Stimulated activated CD8-positive, alpha-beta memory T cell treated with anti-CD3 and anti-CD28 coated beads, Interleukin-7, amount 100 ng/mL, for 48 hours (primary cell): ENCODE data around the gene XXYLT1.

Source experiments
- DNase-seq, 2 donors: peaks; one replicate each; pipeline ENCODE4 v3.0.0-alpha.2; 2020; ENCODE audit warnings: low read depth in 1 of 2; ENCODE audit errors: extremely low read depth in 1 of 2

Gene XXYLT1

DNA sequence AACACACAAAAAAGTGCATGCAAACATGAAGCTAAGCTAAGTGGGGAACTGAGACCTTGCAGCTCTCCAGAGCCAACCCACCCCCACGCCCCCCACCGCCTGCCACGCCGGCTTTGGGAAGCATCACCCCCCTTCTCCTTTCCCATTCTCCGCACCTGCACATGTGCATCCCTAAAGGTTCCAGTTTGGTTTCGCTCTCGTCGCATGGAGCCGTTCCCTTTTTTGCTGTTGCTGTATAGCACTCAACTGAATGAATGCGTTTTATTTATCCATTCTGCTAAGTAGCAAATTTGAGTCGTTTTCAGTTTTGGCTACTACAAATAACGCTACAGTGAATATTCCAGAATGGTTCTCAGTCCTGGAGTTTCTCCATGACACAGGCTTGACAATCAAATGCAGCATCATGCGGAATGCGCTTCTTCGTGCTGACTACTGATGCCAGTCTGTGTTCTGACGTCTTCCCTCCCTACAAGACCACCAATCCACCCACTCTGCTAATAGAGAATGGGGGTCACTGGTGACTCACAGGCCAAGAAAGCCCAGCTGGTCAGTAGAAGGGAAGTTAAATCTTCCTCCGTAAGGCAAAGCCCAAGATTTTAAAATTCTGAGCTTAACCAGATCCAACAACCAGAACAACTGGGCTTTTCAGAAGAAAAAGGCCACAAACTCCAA is 115.3 kb downstream of the XXYLT1 start:
- no peak for DNase-seq

GRCh38 chr3:195154793-195155535 is 116.0 kb downstream of the XXYLT1 start:
- no peak for DNase-seq

DNA sequence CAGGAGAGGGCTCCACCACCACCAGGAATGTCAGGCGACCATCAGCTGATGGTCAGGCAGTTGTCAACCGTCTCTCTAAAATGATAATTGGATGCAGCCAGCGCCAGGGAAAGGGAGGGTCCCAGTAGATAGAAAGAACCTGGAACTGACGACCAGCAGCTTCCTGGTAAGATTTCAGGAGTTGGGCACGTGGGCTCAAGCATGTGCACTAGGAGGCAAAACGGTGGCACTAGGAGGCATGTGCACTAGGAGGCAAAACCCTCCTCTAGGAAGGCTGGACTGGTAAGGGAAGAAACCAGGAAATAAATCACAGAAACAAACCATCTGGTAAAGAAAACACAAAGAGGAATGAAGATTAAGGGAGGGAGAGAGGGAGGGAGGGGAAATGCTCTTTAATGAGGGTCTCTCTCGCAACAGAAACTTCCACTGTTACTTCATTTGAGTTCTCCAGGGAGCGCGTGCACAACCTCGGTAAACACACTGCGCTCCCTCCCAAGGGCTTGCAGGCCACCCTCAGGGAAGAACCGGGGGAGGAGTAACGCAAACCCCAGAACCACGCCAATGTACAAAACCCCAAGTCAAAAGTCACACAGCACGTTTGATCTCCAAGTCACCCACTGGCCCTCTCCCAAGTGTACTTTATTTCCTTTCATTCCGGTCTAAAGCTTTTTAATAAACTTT is 116.7 kb downstream of the XXYLT1 start:
- no peak for DNase-seq

DNA sequence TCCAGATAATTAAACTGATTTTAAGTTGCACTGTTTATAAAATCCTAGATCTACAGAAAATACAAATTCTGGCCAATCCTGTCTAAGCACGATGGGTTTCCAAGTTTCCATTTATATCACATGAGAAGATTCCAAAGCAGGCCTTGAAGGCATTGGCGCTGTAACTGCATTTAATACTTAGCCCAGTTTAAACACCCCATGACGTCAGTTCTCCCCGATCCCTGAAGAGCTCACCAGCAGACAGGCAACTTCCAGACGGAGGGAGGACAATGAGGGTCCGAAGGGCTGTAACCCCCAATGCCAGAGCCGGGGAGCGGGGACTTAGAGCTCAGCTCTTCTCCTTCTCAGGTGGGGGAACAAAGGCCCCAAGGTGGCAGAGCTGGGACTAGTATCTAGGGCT is 117.3 kb downstream of the XXYLT1 start:
- DNase-seq: no peak

DNA sequence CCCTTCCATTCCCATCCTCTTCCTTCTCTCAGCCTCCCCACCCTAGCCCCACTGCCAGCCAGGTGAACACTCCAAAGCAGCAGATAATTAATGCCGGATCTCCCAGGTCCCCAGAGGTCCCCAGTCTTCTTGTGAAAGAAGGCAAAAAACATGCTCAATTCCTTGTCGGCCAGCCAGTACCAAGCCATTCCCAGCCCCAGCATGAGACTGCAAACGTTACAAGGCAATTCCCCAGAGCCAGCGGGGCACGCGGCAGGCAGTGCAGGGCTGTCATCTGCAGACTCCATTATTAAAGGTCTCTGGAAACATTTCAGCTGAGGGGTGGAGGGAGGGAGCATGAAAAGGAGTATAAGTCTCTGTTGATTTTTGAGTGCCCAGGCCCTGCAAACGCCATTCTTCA is 117.8 kb downstream of the XXYLT1 start:
- DNase-seq: no peak

GRCh38 chr3:195151866-195152541 is 119.0 kb downstream of the XXYLT1 start:
- no peak for DNase-seq

DNA sequence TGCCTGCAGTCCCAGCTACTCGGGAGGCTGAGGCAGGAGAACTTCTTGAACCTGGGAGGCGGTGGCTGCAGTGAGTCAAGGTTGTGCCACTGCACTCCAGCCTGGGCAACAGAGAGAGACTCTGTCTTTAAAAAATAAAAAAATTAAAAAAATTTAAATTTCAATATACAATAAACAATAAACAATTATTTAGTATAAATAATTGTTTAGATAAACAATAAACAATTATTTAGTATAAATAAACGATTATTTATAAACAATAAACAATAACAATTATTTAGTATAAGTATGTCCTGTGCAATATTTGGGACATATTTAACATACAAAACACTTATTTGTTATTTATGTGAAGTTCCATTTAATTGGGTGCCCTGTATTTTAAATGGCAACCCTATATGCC is 119.6 kb downstream of the XXYLT1 start:
- no peak for DNase-seq

GRCh38 chr3:195150181-195151118 is 120.5 kb downstream of the XXYLT1 start:
- DNase-seq: peak in 1 of 2 donors; percentile 16

GRCh38 chr3:195149292-195150030 is 121.5 kb downstream of the XXYLT1 start:
- DNase-seq: no peak

DNA sequence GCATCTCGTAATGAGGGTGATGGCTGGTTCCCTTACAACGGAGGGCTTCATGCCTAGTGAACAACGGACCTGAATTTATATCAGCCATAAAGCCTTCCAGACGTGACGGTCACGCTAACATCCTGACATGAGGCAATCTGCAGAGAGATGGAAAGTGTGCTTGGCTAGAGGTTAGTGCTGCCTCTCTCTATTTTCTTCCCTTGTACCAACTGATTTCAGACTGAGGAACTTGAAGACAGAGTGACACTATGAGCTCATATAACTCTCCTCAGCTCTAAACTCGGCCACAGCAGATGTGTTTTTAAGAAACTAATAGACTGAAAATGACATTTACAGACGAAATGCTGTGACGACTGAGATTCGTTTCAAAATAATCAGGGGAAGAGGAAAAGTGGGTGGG is 122.4 kb downstream of the XXYLT1 start:
- DNase-seq: no peak

GRCh38 chr3:195147649-195148080 is 123.3 kb downstream of the XXYLT1 start:
- peak in 1 of 2 donors; percentile 9 for DNase-seq

DNA sequence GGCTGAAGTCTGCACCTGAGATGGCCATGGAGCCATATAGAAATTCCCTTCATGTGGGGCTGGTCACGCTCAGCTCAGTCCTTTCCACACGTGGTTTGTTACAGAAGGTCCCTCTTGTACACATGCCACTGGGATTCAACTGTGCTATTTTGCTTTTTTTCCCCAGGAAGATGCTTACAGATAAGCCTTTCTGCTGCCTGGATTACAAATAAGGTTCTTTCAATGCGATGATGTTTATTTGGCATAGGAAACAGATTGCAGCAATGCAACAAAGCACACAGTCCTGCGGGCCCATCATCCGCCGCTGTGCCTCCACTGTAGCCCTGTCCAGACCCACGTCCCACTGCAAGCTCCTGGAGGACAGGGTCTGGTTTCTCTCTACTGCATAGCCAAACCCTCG is 124.8 kb downstream of the XXYLT1 start:
- no peak for DNase-seq

GRCh38 chr3:195145579-195145978 is 125.4 kb downstream of the XXYLT1 start:
- no peak for DNase-seq

DNA sequence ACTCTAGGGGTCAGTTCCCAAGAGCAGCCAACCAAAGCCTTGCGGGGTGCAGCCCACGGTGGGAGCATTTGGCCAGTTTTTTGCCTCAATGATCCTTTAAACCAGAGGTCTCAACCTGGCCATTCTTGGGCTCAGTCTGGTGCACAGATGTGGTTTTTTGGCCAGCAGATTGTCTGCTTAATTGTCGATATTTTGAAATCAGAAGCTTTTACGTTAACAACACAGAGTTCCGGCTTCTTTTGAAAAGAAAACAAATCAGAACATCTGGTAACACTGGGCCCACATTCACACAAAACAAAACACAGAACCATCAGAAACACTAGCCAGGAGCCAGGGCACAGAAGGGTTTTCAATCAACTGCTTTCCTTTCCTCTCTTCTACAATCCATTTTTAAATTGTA is 127.7 kb downstream of the XXYLT1 start:
- no peak for DNase-seq

DNA sequence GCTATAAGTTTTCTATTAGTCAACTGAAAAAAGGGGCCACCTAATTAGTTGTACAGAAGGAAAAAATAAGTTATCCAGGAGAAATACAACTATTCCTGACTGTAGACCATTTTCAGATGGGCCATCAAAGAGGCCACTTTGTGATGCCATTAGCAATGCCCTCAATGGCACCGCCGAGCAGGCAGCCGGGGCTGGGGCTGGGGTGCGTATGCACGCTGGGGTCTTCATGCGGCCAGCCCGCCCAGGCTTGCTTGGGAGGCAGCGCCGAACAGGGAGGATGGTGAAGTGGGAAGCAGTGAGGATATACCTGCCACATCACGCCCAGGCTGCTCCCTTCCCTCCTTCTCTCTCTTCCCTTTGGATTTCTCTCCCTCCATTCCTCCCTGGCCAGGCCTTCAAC is 128.4 kb downstream of the XXYLT1 start:
- no peak for DNase-seq

DNA sequence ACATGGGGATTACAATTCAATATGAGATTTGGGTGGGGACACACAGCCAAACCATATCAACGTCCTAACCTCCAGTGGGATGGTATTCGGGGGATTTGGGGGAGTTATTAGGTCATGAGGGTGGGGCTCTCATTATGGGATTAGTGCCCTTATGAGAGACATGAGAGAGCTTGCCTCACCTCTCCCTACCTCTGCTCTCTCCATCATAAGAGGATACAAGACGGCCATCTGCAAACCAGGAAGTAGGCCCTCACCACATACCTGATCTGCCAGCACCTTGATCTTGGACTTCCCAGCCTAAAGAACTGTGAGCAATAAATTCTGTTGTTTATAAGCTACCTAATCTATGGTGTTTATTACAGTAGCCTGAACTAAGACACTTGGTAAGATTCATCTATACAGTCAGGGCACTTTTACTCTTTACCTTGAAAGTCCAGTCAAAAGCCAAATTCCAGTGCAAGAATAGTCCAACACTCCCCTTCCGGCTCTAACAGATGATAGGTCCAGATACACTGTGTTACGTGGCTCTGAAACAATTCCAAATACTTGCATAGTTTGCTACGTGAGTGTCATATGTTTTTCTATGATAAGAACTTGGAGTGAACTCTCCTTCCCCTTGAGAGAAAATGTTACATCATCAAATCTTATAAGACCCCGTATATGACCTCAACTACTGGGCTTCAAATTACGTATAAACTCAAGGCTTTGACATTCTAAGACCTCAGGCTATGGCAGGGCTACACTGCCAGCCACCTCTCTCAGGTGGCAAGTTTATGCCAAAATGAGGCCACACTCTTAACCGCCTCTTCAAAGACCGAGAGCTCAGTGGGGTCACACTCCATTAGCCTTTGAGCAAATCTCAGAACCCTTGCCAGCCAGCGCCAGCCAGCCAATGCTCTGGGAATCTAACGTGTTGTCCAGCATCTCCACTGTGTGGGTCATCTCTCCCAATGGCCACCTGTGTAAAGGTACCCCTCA is 129.9 kb downstream of the XXYLT1 start:
- no peak for DNase-seq

DNA sequence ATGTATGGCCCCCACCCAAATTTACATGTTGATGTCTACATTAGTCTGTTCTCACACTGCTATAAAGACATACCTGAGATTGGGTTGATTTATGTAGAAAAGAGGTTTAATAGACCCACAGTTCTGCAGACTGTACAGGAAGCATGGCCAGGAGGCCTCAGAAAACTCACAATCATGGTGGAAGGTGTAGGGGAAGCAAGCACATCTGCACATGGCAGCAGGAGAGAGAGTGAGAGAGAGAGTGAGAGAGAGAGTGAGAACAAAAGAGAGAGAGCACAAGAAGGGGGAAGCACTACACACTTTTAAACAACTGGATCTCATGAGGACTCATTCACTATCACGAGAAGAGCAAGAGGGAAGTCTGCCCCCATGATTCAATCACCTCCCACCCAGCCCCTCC is 130.5 kb downstream of the XXYLT1 start:
- DNase-seq: no peak

DNA sequence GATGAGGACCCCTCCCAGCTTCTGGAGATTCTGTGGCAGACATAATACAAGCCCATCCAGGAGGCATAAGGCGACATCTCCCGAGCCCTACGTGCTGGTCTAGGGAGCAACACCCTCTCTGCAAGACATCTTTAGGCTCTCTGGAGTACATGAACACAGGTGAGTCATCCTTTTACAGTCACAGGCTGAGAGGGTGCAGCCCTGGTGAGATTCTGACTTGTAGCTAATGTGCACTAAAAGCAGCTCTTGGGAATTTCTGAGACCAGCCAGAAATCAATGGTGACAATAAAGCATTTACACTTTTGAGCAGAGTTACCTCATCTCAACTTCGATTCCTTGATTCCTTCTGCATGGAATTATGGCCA is 131.1 kb downstream of the XXYLT1 start:
- DNase-seq: no peak
